Measurements from ENCODE around the gene KDM2A.

The KDM2A gene

GRCh38 chr11:67262731-67263675 lies 143.9 kb downstream of the KDM2A start:
- DNase-seq = no peak

DNA sequence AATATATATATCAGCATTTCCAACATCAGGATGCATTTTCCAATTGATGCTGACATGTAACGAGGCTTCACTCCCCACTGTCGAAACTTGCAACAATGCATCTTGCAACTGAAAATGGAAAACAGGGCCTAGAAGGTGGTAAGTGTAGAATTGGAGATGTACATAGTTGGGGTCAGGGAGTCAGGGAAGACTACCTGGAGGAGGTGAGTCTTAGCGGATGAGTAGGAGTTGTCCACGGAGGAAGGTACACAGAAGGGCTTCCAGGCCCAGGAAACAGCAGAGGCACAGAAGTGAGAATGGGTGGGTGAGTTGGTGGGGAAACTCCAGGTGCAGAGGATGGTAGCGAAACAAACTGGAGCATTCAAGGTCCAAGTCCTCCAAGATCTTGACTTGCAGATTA lies 145.2 kb downstream of the KDM2A start:
- DNase-seq = no peak

- DNase-seq = no peak
These were observed 146.0 kb downstream of the KDM2A start for GRCh38 chr11:67264877-67265632.

DNA sequence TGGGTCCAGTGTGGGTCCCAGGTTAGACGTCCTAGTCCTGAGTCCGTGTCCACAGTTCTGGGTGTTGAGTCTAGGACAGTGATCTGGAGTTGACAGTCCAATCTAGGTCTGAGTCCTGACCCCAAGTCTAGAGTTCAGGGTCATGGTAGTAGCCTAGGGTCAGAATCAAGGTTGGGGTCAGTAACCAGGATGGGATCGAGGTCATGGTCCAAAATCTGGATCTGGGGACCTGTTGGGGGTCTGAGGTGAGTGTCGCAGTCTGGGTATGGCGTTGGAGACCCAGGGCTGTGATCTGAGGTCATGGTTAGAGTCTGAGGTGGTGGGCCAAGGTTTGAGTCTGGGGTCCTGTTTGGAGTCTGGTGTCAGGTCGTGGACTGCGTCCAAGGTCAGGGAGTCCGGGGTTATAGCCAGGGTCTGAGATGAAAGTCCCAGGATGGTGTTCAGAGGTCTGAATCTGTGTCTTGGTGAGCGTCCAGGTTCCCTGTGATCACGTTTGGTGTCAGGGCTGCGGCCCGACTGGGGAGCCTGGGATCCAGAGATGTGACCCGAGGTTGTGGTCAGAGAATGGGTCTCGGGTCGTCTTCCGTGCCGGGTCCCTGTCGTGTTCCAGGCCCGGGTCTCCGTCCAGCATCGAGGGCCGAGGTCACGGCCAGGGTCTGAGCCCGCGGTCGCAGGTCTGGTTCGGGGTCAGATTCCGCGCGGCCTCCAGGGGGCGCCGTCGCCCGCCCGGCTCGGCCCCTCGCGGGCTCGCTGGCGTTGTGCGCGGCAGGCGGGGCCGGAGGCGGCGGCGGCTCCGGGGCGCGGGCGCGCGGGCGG lies 146.8 kb downstream of the KDM2A start:
- peak; percentile 41 for DNase-seq

GRCh38 chr11:67266449-67267187 lies 147.6 kb downstream of the KDM2A start, which contains the start of gene GRK2:
Gene GRK2 (plus strand): TSS chr11:67266473. CDS start chr11:67266700, 227 bp downstream.
- no peak for DNase-seq

GRCh38 chr11:67267188-67268080 lies 148.4 kb downstream of the KDM2A start:
- no peak for DNase-seq

GRCh38 chr11:67268081-67268961 lies 149.3 kb downstream of the KDM2A start:
- DNase-seq = no peak

DNA sequence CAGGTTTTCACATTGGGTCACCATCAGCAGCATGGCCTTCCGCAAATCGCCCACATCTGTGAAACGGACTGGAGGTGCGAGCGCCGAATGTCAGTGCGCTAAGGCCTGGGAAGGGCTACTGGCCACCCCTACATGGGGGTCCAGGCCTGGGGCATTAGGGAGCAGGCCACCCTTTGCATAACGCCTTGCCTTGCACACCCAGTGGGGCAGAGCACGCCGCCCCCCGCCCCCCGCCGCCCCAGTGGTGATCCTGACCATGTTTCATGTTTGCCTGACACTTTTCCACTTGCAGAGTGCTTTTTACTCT lies 149.9 kb downstream of the KDM2A start:
- DNase-seq = no peak

DNA sequence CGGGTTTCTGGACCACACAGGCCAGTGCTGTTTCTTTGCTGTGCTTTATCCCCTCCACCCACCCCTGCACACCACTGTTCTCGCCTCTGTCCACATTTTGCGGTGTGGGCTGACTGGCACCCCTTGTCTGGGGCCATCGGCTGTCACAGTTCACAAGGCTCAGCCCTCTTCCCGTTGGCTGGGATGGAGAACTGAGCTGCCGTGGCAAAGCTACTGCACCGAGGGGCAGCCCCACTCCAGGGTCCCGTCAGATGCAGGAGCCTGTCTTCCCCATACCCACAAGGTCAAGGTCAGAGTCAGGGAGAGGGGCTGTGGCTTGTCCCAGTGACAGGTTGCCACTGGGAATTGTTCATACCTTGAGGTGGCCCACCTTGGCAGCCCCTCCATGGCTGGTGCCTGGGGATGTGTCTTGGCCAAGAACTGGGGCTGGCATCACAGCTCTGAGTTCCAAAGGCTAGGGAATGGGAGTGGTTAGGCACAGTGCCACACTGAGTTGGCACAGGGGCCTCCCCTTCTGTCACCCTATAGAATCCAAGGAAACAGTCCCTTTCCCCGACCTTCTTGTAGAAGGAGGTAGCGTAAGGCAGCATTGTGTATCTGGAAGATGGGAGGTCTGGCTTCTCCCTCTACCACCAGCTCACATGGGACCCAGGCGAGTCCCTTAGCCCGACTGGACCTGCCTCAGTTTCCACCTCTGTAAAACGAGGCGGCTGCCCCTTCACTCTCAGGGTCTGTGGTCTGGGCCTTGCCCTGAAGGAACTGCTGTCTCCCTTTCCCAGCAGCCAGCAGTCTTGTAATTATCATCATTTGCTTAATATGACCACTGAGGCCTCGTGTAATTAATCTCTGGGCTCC lies 150.6 kb downstream of the KDM2A start:
- DNase-seq = no peak

- DNase-seq = no peak
These were observed 151.5 kb downstream of the KDM2A start for GRCh38 chr11:67270256-67271204.

DNA sequence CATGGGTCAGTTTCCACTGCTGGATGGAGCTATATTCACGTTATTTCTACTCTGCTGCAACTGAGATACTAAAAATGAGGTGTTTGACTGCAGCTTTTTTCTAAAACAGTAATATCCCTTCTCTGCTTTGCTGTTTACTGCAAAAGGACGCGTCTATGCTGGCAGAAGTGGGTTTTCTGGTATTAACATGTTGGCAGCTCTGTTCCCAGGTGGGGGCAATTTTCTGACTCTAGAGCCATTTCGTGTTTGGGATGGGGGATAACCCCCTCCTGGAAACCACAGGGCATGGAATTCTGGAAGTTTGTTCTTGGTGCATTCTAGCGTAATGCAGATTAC lies 152.1 kb downstream of the KDM2A start:
- DNase-seq = no peak

GRCh38 chr11:67271541-67272284 lies 152.7 kb downstream of the KDM2A start:
- DNase-seq = peak; percentile 76

DNA sequence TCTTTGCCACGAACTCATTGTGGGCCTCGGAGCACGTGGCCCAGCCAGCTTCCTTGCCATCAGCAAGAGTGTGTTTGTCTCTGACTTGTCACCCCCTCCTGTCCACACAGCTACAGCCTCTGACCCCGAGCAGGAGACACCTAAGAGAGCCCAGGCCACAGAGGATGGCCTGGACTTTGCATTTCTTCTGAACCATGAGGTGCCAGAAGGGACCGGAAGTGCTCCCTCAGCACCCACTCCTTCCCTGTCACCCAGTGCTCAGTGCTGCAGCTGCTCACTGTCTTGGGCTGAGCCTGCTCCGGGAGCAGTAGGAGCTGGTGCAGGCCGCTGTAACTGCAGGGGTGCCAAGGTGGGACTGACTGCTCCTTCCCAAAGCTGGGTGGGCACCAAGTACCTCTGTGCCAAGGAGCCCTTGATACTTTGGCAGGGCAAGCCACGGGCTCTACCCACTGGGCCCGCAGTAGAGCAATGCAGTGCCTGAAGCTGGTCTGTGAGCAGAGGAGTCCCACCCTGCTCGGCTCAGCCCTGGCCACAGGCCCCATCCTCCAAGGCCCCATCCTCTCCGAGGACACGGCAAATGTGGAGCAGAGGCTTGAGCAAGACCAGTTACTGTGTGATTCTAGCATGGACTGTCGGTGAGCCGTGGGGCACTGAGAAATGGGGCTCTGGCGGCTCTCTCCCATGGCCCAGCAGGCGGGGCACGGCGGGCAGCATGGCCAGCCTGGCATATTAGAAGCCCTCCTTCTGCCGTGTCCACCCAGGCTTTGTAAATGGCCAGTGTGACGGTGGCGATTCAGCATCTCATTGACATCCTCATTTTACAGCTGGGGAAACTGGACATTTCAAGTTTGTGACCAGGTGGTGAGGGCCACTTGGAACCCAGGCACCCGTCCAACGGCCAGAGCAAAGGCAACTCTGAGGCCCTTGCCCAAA lies 153.5 kb downstream of the KDM2A start:
- no peak for DNase-seq

DNA sequence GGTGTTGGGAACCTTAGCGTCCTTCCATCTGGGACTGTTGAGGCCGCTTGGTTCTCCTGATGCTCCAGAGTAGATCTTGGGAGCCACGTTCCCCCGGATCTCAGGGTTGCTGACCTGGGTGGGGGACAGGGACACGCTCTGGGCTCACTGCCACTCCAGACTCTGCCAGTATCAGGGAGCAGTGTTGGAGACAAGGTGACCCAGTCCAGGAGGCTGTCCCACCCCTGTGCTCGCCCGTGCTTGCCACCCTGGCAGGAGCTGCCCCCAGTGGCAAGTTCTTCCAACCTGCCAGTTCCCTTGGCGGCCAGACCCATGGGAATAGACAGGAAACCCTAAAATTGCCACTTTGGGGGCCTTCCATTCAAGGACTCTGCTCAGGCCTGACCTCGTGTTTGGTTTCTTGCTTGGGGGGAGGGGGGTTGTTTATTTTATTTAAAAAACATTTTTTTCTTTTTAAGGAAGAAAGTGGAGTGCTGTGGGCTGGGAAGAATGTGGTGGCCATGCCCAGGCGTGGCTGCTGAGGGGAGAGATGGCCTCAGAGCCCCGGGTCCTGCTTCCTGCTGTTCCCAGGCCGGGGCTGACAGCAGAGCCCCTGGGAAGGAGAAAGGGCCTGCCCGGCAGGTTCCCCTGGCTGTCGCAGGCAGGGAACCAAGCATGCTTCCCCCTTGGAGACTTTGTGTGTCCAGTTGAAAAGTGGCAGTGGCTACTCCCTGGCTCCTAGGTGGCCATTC lies 154.4 kb downstream of the KDM2A start:
- no peak for DNase-seq

DNA sequence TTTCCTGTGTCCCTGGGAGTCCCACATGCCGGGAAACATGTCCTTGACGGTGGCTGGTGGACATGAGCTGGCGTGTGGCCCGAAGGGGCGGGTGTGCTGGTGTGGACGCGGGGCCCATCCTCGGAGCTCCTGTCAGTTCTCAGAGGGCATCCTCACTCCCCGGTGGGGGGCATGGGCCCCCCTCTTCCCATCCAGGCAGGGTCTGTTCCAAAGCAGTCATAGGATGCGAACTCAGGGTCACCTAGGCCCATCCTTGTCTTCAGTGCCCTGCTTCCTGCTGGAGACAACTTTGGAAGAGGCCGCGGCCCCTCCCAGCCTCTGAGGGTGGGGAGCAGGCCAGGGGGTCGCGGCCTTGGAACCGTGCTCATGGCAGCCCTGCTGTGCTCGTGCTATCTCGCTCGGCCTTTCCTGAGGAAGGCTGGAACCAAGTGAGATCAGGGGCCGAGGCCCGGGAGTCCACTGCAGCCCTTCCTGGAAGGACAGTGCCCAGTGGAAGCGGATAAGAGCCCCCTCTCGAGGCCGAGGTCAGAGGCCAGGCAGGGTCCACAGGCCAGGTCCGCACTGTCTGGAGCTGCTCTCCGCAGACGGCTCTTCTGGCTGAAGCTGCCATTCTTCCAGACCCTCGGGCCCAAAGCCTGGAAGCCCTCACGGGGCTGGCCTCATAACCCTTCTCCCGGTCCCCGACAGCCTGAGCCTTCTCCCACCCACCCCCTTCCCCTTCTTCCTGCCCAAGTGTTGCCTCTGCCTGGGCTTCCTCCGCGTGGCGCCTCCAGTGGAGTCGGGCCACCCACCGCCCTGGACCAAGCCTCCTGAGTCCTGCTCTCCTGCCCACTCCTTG lies 155.9 kb downstream of the KDM2A start:
- DNase-seq = no peak

Data from NCI-H2107 (cell line).